Stimulated activated CD8-positive, alpha-beta memory T cell treated with anti-CD3 and anti-CD28 coated beads, Interleukin-7, amount 100 ng/mL, for 1 hour (primary cell): Measurements from ENCODE around the gene CZIB.
"Not testable (repeated sequence)": the region's sequence is repeated elsewhere in the genome, so short reads cannot be mapped to it uniquely, and the experiment has no call there.

ENCODE experiments used
- DNase-seq, 2 donors: peaks; one replicate each; pipeline ENCODE4 v3.0.0-alpha.2; 2020; ENCODE audit warnings: low read depth in 2 of 2

CZIB gene

GRCh38 chr1:53238197-53239155, 18.0 kb upstream of the CZIB start, which contains the start of gene MAGOH:
TSS of gene MAGOH (minus strand) at chr1:53238518. CDS start at chr1:53238448, 70 bp downstream.
- peak; percentile 93 to 94 for DNase-seq

- no peak for DNase-seq
These were observed 17.2 kb upstream of the CZIB start for GRCh38 chr1:53237638-53238037.

GRCh38 chr1:53220962-53221286, 490 bp upstream of the CZIB start:
- DNase-seq: no peak

- DNase-seq: no peak
These were observed 723 bp downstream of the CZIB start for GRCh38 chr1:53219711-53220110.

GRCh38 chr1:53218201-53218600, 2.2 kb downstream of the CZIB start:
- no peak for DNase-seq

- no peak for DNase-seq
These were observed 6.0 kb downstream of the CZIB start for GRCh38 chr1:53214376-53214940.

GRCh38 chr1:53210954-53211353, 9.5 kb downstream of the CZIB start:
- DNase-seq: no peak

GRCh38 chr1:53210352-53210751, 10.1 kb downstream of the CZIB start:
- no peak for DNase-seq

- no peak for DNase-seq
These were observed 12.7 kb downstream of the CZIB start for GRCh38 chr1:53207726-53208125.

GRCh38 chr1:53206735-53207379, 13.6 kb downstream of the CZIB start:
- DNase-seq: no peak

- DNase-seq: not testable (repeated sequence)
These were observed 14.2 kb downstream of the CZIB start for GRCh38 chr1:53206083-53206685.

GRCh38 chr1:53205496-53205895, 14.9 kb downstream of the CZIB start:
- DNase-seq: not testable (repeated sequence)

GRCh38 chr1:53203466-53203865, 17.0 kb downstream of the CZIB start:
- DNase-seq: no peak

- no peak for DNase-seq
These were observed 22.2 kb downstream of the CZIB start for GRCh38 chr1:53198241-53198651.

GRCh38 chr1:53197291-53198200, 22.9 kb downstream of the CZIB start:
- DNase-seq: no peak

GRCh38 chr1:53196485-53197290, 23.7 kb downstream of the CZIB start, which contains the start of gene CPT2:
TSS of gene CPT2 (plus strand) at chr1:53196824. CDS start at chr1:53196944, 120 bp downstream.
- peak; percentile 77 to 78 for DNase-seq

GRCh38 chr1:53196017-53196484, 24.4 kb downstream of the CZIB start:
- DNase-seq: no peak

- no peak for DNase-seq
These were observed 25.0 kb downstream of the CZIB start for GRCh38 chr1:53195246-53196016.

GRCh38 chr1:53190210-53190611, 30.2 kb downstream of the CZIB start:
- no peak for DNase-seq
